K562 (cell line): ENCODE results near the gene PSMA7. TPM values are rescaled to one million over a fixed set of nuclear protein-coding genes. Genes with fewer than 3 reads are reported as not detected.

Source experiments
- E2F3 ChIP-seq: fragments of 250-450 bp; sonication (Bioruptor Pico); IDR thresholded peaks from 2 replicates; pipeline ENCODE4 v1.4.0; 2020; ENCODE audit warnings: mild to moderate bottlenecking
- GATAD2B ChIP-seq: fragments of 450-650 bp; IDR thresholded peaks from 2 replicates; pipeline ENCODE4 v1.6.1; 2017; ENCODE audit warnings: mild to moderate bottlenecking, borderline replicate concordance
- HBP1 ChIP-seq: fragments of 450-650 bp; formaldehyde crosslinking; IDR thresholded peaks from 2 replicates; pipeline ENCODE4 v1.4.0; 2022; ENCODE audit warnings: missing genetic modification characterization
- MNT ChIP-seq, 2 experiments: fragments of 450-650 bp; conservative IDR thresholded peaks; 2 replicates each; pipeline ENCODE4 v1.6.1; 2017; ENCODE audit warnings: mild to moderate bottlenecking in 2 of 2, moderate library complexity in 2 of 2
- NR2C1 ChIP-seq, 2 experiments: fragments of 450-650 bp; IDR thresholded peaks; 2 replicates each; pipeline ENCODE4 v1.6.1; 2017; ENCODE audit warnings: mild to moderate bottlenecking in 2 of 2, antibody characterized with exemption in 1 of 2, inconsistent platforms in 1 of 2, missing compliant biosample characterization in 1 of 2, missing genetic modification characterization in 1 of 2
- TAF1 ChIP-seq: IDR thresholded peaks from 2 replicates; pipeline ENCODE4 v1.6.1; 2011; ENCODE audit warnings: mild to moderate bottlenecking, low read length, moderate library complexity; ENCODE audit not compliant: insufficient read depth, control insufficient read depth, severe bottlenecking; ENCODE audit errors: extremely low read depth
- YY1 ChIP-seq, 3 experiments: IDR thresholded peaks; 2 replicates each; pipeline ENCODE4 v1.6.1; 2011; ENCODE audit warnings: low read length in 2 of 3, mild to moderate bottlenecking in 2 of 3, moderate library complexity in 2 of 3, borderline replicate concordance in 1 of 3, control low read depth in 1 of 3, low read depth in 1 of 3; ENCODE audit not compliant: insufficient read depth in 3 of 3, insufficient replicate concordance in 2 of 3, control insufficient read depth in 1 of 3, insufficient read length in 1 of 3; ENCODE audit errors: extremely low read depth in 1 of 3
- ZNF449 ChIP-seq: fragments of 250-450 bp; sonication (Bioruptor Pico); IDR thresholded peaks from 2 replicates; pipeline ENCODE4 v1.8.0; 2022; ENCODE audit warnings: moderate library complexity, mild to moderate bottlenecking, inconsistent platforms
- polyA plus RNA-seq, 8 experiments: library from polyadenylated mRNA; depleted of rRNA in 4 of 8; stranded (reverse) in 5 of 8; unstranded in 3 of 8; fragments of >200 nt; fragmentation: Nextera tagmentation in 2 of 8; fragmentation: Illumina TruSeq in 1 of 8; extraction: Ambion mirVana in 2 of 8; extraction: Trizol in 1 of 8; gene quantifications; 2 replicates each; pipeline versions ENCODE4 v1.2.1 to v1.2.3, GENCODE V29; 2011 to 2014; ENCODE audit warnings: inconsistent platforms in 1 of 8, missing spikeins in 1 of 8
- total RNA-seq, 7 experiments: library from RNA; depleted of rRNA in 6 of 7; stranded (reverse); fragments of >200 nt in 6 of 7; fragmentation: Illumina TruSeq in 2 of 7; extraction: Trizol in 2 of 7; gene quantifications; 2 replicates each; pipeline versions ENCODE4 v1.2.1 to v1.2.3, GENCODE V29; 2011 to 2021; ENCODE audit warnings: low replicate concordance in 1 of 7
- TF ChIP-seq, protein P1 (sequence below): fragments of 450-650 bp; IDR thresholded peaks from 2 replicates; pipeline ENCODE4 v1.6.1; 2017; ENCODE audit warnings: antibody characterized with exemption
- TF ChIP-seq, protein P2 (sequence below): sonication (generic); formaldehyde crosslinking; IDR thresholded peaks from 2 replicates; pipeline ENCODE4 v1.8.0; 2022; ENCODE audit warnings: missing genetic modification reagents, mild to moderate bottlenecking, borderline replicate concordance
- TF ChIP-seq, protein P3 (sequence below), 2 experiments: IDR thresholded peaks; 2 replicates each; pipeline ENCODE4 v1.6.1; 2012; ENCODE audit warnings: improper control_type of control experiment in 2 of 2, low read depth in 2 of 2, low read length in 2 of 2, borderline replicate concordance in 1 of 2

The PSMA7 gene
- total and polyA plus RNA-seq, 9 of the 15 experiments (the other 6 are each of a cell fraction or from before 2014, with no cell fraction given): 257 to 510 (median 393) TPM

GRCh38 chr20:62142252-62143080, 728 bp downstream of the PSMA7 start (continued):
- TF ChIP-seq YY1 (IDR thresholded peaks at IDR 0.05; ENCODE audit: borderline replicate concordance in 1 of 3, control insufficient read depth in 1 of 3, extremely low read depth in 1 of 3, insufficient read depth in 3 of 3, insufficient read length in 1 of 3, insufficient replicate concordance in 2 of 3, low read depth in 1 of 3, low read length in 2 of 3) (peak; percentile 39 to 81 (median 74)), E2F3 (no peak), NR2C1 (IDR thresholded peaks at IDR 0.05) (no peak), NR2C1 (tag; IDR thresholded peaks at IDR 0.05) (no peak), TAF1 (peak; percentile 19), GATAD2B (peak; percentile 53; the same call in 1 of the 2 replicates), ZNF449 (CRISPR knock-in tag) (no peak), MNT (conservative IDR thresholded peaks at IDR 0.05) (0 out of 4 replicates have a peak, but pooled peaks of 1 of the 2 experiments have one; percentile 14), HBP1 (CRISPR knock-in tag) (no peak)
- TF ChIP-seq, protein P1, sequence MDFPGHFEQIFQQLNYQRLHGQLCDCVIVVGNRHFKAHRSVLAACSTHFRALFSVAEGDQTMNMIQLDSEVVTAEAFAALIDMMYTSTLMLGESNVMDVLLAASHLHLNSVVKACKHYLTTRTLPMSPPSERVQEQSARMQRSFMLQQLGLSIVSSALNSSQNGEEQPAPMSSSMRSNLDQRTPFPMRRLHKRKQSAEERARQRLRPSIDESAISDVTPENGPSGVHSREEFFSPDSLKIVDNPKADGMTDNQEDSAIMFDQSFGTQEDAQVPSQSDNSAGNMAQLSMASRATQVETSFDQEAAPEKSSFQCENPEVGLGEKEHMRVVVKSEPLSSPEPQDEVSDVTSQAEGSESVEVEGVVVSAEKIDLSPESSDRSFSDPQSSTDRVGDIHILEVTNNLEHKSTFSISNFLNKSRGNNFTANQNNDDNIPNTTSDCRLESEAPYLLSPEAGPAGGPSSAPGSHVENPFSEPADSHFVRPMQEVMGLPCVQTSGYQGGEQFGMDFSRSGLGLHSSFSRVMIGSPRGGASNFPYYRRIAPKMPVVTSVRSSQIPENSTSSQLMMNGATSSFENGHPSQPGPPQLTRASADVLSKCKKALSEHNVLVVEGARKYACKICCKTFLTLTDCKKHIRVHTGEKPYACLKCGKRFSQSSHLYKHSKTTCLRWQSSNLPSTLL: no peak
- TF ChIP-seq, protein P2, sequence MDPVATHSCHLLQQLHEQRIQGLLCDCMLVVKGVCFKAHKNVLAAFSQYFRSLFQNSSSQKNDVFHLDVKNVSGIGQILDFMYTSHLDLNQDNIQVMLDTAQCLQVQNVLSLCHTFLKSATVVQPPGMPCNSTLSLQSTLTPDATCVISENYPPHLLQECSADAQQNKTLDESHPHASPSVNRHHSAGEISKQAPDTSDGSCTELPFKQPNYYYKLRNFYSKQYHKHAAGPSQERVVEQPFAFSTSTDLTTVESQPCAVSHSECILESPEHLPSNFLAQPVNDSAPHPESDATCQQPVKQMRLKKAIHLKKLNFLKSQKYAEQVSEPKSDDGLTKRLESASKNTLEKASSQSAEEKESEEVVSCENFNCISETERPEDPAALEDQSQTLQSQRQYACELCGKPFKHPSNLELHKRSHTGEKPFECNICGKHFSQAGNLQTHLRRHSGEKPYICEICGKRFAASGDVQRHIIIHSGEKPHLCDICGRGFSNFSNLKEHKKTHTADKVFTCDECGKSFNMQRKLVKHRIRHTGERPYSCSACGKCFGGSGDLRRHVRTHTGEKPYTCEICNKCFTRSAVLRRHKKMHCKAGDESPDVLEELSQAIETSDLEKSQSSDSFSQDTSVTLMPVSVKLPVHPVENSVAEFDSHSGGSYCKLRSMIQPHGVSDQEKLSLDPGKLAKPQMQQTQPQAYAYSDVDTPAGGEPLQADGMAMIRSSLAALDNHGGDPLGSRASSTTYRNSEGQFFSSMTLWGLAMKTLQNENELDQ (CRISPR knock-in tag): no peak
- TF ChIP-seq, protein P3, sequence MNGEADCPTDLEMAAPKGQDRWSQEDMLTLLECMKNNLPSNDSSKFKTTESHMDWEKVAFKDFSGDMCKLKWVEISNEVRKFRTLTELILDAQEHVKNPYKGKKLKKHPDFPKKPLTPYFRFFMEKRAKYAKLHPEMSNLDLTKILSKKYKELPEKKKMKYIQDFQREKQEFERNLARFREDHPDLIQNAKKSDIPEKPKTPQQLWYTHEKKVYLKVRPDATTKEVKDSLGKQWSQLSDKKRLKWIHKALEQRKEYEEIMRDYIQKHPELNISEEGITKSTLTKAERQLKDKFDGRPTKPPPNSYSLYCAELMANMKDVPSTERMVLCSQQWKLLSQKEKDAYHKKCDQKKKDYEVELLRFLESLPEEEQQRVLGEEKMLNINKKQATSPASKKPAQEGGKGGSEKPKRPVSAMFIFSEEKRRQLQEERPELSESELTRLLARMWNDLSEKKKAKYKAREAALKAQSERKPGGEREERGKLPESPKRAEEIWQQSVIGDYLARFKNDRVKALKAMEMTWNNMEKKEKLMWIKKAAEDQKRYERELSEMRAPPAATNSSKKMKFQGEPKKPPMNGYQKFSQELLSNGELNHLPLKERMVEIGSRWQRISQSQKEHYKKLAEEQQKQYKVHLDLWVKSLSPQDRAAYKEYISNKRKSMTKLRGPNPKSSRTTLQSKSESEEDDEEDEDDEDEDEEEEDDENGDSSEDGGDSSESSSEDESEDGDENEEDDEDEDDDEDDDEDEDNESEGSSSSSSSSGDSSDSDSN (IDR thresholded peaks at IDR 0.05; ENCODE audit: borderline replicate concordance in 1 of 2, low read depth in 2 of 2, low read length in 2 of 2): peak; percentile 80 to 85; a peak in 2 of 4 replicates
